Retinal pigment epithelial cell (primary cell): Measurements from ENCODE around the gene C14orf180.
"Not testable (repeated sequence)": the region's sequence is repeated elsewhere in the genome, so short reads cannot be mapped to it uniquely, and the experiment has no call there.

ENCODE experiments used
- DNase-seq: peaks from one replicate; pipeline ENCODE4 v3.0.0-alpha.2; 2010; ENCODE audit warnings: low read depth
- H3K4me3 ChIP-seq: 2 replicates; pipeline ENCODE4 v1.5.1; 2011; ENCODE audit warnings: mild to moderate bottlenecking, low read length, control low read depth, moderate library complexity
- TF ChIP-seq, protein P1 (sequence below): conservative IDR thresholded peaks from 2 replicates; pipeline ENCODE4 v1.5.1; 2011; ENCODE audit warnings: low read depth, low read length, control low read depth, inconsistent platforms

Gene C14orf180

DNA sequence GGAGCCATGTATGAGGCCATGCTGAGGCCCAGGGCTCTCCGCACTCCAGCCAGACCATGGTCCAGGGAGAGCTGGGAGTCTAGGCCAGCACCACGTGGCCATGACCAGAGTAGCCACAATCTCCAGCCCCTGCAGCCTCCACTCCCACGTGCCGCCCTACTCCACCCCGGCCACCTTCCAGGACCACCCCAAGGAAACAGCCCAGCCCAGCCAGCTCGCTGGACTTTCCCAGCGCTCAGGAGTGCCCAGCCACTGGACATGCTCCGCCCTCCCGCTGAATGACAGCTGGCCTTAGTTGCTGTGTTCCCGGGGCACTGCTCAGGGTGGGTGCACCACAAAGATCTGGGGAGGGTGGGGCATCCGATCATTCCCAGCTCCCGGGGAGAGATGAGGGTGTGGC, 2.1 kb upstream of the C14orf180 start:
- DNase-seq: no peak
- TF ChIP-seq, protein P1, sequence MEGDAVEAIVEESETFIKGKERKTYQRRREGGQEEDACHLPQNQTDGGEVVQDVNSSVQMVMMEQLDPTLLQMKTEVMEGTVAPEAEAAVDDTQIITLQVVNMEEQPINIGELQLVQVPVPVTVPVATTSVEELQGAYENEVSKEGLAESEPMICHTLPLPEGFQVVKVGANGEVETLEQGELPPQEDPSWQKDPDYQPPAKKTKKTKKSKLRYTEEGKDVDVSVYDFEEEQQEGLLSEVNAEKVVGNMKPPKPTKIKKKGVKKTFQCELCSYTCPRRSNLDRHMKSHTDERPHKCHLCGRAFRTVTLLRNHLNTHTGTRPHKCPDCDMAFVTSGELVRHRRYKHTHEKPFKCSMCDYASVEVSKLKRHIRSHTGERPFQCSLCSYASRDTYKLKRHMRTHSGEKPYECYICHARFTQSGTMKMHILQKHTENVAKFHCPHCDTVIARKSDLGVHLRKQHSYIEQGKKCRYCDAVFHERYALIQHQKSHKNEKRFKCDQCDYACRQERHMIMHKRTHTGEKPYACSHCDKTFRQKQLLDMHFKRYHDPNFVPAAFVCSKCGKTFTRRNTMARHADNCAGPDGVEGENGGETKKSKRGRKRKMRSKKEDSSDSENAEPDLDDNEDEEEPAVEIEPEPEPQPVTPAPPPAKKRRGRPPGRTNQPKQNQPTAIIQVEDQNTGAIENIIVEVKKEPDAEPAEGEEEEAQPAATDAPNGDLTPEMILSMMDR: no peak
- no peak overlapping the region for H3K4me3 ChIP-seq

- DNase-seq: no peak
- TF ChIP-seq, protein P1: no peak
- H3K4me3 ChIP-seq: no peak overlapping the region
Measured at GRCh38 chr14:104577847-104578301, 1.7 kb upstream of the C14orf180 start.

- TF ChIP-seq, protein P1: no peak
- DNase-seq: no peak
- H3K4me3 ChIP-seq: no peak overlapping the region
Measured at GRCh38 chr14:104578321-104578720, 1.2 kb upstream of the C14orf180 start.

DNA sequence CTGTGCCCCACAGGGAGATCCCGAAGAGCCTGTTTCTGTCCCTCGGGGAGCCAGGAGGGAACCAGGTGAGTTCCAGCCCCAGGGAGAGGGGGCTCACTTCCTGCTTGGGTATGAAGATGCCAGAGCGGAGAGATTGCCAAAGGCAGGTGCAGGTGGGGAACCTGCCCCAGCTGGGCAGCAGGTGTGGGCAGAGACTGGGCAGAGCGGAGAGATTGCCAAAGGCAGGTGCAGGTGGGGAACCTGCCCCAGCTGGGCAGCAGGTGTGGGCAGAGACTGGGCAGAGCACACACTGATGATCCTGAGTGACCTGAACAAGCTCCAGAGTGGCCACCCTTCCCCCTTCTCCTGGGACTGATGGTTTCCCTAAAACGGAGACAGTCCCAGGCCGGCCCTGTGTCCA, 375 bp downstream of the C14orf180 start:
- H3K4me3 ChIP-seq, DNase-seq: not testable (repeated sequence)

GRCh38 chr14:104580961-104581360, 1.4 kb downstream of the C14orf180 start:
- peak; percentile 64 for DNase-seq
- TF ChIP-seq, protein P1: no peak
- H3K4me3 ChIP-seq: no peak overlapping the region

DNA sequence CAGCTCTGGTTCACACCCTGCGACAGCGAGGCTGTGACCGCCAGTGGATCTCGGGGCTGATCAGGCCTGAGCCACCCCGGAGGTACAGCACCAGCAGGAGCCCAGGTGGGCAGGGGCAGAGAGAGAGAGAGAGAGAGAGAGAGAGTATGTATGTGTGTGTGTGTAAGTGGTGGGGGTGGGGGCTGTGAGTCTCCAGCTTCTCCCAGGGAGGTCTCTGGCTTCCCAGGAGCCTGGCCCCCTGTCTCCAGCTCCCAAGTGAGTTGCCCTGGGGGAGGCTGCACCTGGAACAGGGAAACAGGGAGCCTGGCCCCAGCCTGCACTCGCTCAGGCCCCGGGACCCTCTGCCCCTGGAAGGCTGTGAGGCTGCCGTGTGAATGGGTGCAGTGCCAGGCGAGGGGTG, 2.0 kb downstream of the C14orf180 start:
- DNase-seq: no peak
- TF ChIP-seq, protein P1: no peak
- H3K4me3 ChIP-seq: no peak overlapping the region

GRCh38 chr14:104582005-104582404, 2.4 kb downstream of the C14orf180 start:
- TF ChIP-seq, protein P1: no peak
- no peak overlapping the region for H3K4me3 ChIP-seq
- no peak for DNase-seq

DNA sequence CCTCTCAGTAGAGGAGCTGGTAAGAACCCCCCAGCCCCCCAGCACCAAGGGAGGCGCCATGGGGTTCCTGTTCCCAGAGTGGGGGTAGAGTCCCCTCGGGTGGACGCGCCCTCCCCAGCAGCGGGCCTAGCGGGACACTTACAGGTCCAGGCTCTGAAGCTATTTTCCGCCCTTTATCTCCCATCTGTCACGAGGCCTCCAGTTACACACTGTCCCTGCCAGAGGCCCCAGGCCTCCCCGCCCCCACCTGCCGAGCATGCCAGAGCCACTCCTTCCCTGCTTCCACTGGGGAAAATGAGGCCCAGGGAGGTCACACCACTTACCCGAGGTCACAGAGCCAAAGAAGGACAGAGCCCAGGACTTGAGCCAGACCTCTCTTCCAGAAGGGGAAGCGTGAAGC, 3.1 kb downstream of the C14orf180 start:
- DNase-seq: no peak
- H3K4me3 ChIP-seq: no peak overlapping the region
- TF ChIP-seq, protein P1: no peak
